Stomach (tissue), 4 donors: ENCODE data around the gene TNPO2.

Source experiments
- EP300 ChIP-seq: sonication (generic); formaldehyde crosslinking; IDR thresholded peaks from one replicate; pipeline ENCODE4 v1.6.1; 2017; ENCODE audit warnings: antibody characterized with exemption
- POLR2AphosphoS5 ChIP-seq, 3 donors: sonication (generic); formaldehyde crosslinking; IDR thresholded peaks; one replicate each; pipeline ENCODE4 v1.6.1; 2016; ENCODE audit warnings: antibody characterized with exemption in 3 of 3
- TF ChIP-seq, protein P1 (sequence below), 7 experiments: fragments of 450-650 bp in 4 of 7; fragments of 200-600 bp in 3 of 7; sonication (generic) in 3 of 7; IDR thresholded peaks; one replicate each; pipeline ENCODE4 v1.5.1; 2016 to 2019; ENCODE audit warnings: antibody characterized with exemption in 7 of 7, control low read depth in 2 of 7, mild to moderate bottlenecking in 1 of 7

GRCh38 chr19:12655546-12655945, 68.2 kb downstream of the TNPO2 start:
- TF ChIP-seq, protein P1, sequence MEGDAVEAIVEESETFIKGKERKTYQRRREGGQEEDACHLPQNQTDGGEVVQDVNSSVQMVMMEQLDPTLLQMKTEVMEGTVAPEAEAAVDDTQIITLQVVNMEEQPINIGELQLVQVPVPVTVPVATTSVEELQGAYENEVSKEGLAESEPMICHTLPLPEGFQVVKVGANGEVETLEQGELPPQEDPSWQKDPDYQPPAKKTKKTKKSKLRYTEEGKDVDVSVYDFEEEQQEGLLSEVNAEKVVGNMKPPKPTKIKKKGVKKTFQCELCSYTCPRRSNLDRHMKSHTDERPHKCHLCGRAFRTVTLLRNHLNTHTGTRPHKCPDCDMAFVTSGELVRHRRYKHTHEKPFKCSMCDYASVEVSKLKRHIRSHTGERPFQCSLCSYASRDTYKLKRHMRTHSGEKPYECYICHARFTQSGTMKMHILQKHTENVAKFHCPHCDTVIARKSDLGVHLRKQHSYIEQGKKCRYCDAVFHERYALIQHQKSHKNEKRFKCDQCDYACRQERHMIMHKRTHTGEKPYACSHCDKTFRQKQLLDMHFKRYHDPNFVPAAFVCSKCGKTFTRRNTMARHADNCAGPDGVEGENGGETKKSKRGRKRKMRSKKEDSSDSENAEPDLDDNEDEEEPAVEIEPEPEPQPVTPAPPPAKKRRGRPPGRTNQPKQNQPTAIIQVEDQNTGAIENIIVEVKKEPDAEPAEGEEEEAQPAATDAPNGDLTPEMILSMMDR (IDR thresholded peaks at IDR 0.05), result no peak
- TF ChIP-seq POLR2AphosphoS5 (IDR thresholded peaks at IDR 0.05) (no peak), EP300 (no peak)
